Neural cell (in vitro differentiated cells): Measurements from ENCODE around the gene ZNF774.

ENCODE experiments used
- EP300 ChIP-seq: fragments of 450-650 bp; conservative IDR thresholded peaks from 2 replicates; pipeline ENCODE4 v1.6.1; 2014; ENCODE audit warnings: antibody characterized with exemption, mild to moderate bottlenecking, moderate library complexity; ENCODE audit not compliant: poor library complexity, severe bottlenecking
- EZH2 ChIP-seq: fragments of 200-600, 300-800 bp; shearing (Covaris generic), sonication (generic); IDR thresholded peaks from 2 replicates; pipeline ENCODE4 v1.6.1; 2014; ENCODE audit warnings: antibody characterized with exemption, low read length, borderline replicate concordance, mild to moderate bottlenecking; ENCODE audit not compliant: insufficient read depth, poor library complexity, severe bottlenecking
- POLR2AphosphoS5 ChIP-seq: IDR thresholded peaks from 2 replicates; pipeline ENCODE4 v1.6.1; 2012
- RAD21 ChIP-seq: fragments of 450-650 bp; conservative IDR thresholded peaks from 2 replicates; pipeline ENCODE4 v1.6.1; 2014; ENCODE audit warnings: antibody characterized with exemption, mild to moderate bottlenecking, moderate library complexity
- SMC3 ChIP-seq: fragments of 450-650 bp; conservative IDR thresholded peaks from 2 replicates; pipeline ENCODE4 v1.6.1; 2014; ENCODE audit warnings: antibody characterized with exemption, mild to moderate bottlenecking, moderate library complexity; ENCODE audit not compliant: poor library complexity
- TAF1 ChIP-seq: IDR thresholded peaks from 2 replicates; pipeline ENCODE4 v1.6.1; 2012; ENCODE audit warnings: low read depth
- TF ChIP-seq, protein P1 (sequence below): fragments of 450-650 bp; IDR thresholded peaks from 2 replicates; pipeline ENCODE4 v1.5.1; 2014; ENCODE audit warnings: antibody characterized with exemption, mild to moderate bottlenecking, moderate library complexity; ENCODE audit not compliant: poor library complexity, severe bottlenecking
- TF ChIP-seq, protein P2 (sequence below): IDR thresholded peaks from 2 replicates; pipeline ENCODE4 v1.6.1; 2012; ENCODE audit warnings: borderline replicate concordance

DNA sequence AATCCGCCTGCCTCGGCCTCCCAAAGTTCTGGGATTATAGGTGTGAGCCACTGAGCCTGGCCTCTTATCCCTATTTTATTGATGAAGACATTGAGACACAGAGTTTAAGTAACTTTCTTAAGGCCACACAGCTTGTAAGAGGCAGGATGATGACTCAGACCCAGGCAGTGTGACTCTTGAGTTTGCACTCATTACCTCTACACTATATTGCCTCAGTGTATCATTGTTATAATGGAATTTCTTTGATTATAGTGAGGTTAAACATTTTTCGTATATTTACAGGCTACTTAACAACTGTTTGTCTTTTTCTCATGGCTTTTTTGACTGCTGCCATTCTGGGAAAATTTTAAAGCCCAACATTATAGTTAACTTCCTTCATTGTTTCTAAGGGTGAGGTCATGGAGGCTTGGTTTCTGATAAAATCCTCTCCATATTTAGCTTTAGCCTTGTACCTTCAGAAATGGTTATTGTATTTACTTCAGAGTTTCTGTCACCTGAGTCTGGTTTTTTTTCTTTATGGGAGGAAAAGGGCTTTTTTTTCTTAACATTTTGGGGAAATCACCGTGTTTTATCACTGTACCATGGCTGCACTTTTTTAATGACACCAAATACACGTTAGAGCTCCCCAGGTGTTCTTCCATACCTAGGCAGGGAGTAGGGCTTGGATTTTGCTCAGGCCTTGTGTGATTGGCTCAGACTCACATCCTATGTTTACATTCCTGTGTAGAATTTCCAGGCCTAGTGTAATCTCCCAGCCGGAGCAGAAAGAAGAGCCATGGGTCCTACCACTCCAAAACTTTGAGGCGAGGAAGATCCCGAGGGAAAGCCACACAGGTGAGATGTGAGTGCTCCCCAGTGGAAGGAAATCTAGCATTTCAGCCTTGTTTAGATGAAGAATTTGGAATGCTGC, 6.3 kb downstream of the ZNF774 start:
- TF ChIP-seq, protein P1, sequence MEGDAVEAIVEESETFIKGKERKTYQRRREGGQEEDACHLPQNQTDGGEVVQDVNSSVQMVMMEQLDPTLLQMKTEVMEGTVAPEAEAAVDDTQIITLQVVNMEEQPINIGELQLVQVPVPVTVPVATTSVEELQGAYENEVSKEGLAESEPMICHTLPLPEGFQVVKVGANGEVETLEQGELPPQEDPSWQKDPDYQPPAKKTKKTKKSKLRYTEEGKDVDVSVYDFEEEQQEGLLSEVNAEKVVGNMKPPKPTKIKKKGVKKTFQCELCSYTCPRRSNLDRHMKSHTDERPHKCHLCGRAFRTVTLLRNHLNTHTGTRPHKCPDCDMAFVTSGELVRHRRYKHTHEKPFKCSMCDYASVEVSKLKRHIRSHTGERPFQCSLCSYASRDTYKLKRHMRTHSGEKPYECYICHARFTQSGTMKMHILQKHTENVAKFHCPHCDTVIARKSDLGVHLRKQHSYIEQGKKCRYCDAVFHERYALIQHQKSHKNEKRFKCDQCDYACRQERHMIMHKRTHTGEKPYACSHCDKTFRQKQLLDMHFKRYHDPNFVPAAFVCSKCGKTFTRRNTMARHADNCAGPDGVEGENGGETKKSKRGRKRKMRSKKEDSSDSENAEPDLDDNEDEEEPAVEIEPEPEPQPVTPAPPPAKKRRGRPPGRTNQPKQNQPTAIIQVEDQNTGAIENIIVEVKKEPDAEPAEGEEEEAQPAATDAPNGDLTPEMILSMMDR: no peak
- TF ChIP-seq POLR2AphosphoS5: no peak
- TF ChIP-seq EP300: no peak
- no peak for TF ChIP-seq EZH2
- TF ChIP-seq RAD21: no peak
- no peak for TF ChIP-seq SMC3
- no peak for TF ChIP-seq TAF1
- TF ChIP-seq, protein P2, sequence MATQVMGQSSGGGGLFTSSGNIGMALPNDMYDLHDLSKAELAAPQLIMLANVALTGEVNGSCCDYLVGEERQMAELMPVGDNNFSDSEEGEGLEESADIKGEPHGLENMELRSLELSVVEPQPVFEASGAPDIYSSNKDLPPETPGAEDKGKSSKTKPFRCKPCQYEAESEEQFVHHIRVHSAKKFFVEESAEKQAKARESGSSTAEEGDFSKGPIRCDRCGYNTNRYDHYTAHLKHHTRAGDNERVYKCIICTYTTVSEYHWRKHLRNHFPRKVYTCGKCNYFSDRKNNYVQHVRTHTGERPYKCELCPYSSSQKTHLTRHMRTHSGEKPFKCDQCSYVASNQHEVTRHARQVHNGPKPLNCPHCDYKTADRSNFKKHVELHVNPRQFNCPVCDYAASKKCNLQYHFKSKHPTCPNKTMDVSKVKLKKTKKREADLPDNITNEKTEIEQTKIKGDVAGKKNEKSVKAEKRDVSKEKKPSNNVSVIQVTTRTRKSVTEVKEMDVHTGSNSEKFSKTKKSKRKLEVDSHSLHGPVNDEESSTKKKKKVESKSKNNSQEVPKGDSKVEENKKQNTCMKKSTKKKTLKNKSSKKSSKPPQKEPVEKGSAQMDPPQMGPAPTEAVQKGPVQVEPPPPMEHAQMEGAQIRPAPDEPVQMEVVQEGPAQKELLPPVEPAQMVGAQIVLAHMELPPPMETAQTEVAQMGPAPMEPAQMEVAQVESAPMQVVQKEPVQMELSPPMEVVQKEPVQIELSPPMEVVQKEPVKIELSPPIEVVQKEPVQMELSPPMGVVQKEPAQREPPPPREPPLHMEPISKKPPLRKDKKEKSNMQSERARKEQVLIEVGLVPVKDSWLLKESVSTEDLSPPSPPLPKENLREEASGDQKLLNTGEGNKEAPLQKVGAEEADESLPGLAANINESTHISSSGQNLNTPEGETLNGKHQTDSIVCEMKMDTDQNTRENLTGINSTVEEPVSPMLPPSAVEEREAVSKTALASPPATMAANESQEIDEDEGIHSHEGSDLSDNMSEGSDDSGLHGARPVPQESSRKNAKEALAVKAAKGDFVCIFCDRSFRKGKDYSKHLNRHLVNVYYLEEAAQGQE: no peak
